ENCODE data around the gene FBXO48.

The FBXO48 gene

DNA sequence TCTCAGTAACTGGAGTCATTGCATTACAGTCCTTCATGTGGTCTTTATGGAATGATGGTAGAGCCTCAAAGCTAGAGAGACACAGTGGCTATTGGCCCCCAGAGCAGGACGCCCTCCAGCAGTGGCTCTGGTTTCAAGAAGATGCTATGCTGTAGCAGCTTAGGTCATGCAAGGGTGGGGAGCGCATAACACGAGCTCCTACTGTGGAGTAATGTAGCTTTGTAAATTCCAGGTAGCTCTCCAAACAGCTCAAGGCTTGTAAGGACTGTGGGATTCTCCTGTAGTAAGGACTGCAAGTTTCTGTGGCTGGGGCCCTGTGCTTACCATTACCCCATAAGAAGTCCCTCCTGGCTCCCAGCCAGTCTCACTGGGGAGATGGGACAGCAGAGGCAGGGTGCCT is 15.9 kb upstream of the FBXO48 start:
- no peak for ATAC-seq
- H3K27me3 Mint-ChIP-seq, result no peaks in the 10 kb centered on the region
- no peak overlapping the region for H3K27ac Mint-ChIP-seq
- H3K4me3 Mint-ChIP-seq, result no peak overlapping the region
- DNase-seq, result no peak
- H3K9me3 Mint-ChIP-seq, result no peaks in the 10 kb centered on the region
- H3K4me1 Mint-ChIP-seq, result peaks cover 12% of the 10 kb centered on the region
- no peaks in the 10 kb centered on the region for H3K36me3 Mint-ChIP-seq (ENCODE audit: low read depth)

DNA sequence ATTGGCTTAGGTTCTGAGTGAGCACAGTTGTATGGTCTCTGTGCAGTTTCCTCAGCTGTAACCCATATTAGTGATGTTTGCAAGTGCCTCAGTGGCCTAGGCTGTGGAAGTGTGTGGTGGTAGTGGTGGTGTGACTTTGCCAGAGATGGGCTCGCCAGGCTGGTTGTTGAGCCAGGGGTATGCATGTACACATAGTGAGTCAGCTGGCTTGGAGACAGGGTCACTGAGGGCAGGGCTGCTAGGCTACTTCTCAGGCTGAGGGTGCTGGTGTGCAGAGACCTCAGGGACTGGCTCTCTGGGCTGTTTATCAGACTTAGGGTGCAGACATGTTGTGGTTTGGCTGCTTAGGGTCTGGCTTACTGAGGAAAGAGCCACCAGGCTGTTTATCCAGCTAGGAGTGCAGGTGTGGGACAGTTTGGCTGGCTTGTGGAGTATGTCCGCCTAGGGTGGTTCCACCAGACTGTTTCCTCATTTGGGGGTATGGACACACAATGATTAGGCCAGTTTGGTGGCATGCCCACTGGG is 15.3 kb upstream of the FBXO48 start:
- Mint-ChIP-seq H3K27me3 (no peaks in the 10 kb centered on the region), H3K4me1 (peaks cover 8% of the 10 kb centered on the region), H3K4me3 (no peak overlapping the region), H3K9me3 (no peaks in the 10 kb centered on the region), H3K27ac (no peak overlapping the region), H3K36me3 (ENCODE audit: low read depth) (no peaks in the 10 kb centered on the region)
- DNase-seq, result no peak
- ATAC-seq, result peak; percentile 36

DNA sequence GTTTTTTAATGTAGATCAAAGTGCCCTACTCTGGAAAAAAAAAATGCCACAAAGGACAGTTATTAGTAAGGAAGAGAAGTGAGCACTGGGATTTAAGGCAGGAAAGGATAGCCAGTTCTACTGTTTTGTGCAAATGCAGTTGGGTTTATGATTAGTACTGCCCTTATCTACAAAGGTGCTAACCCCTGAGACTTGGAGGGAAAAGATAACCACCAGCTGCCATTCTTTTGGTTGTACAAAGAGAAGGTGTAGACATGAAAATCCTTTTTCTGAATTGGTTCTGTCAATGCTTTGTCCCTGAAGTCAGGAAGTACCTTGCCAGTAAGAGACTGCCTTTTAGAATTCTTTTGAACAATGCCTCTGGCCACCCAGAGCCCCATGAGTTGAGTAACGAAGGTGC is 11.6 kb upstream of the FBXO48 start:
- H3K4me3 Mint-ChIP-seq, result no peak overlapping the region
- peaks cover 12% of the 10 kb centered on the region for H3K4me1 Mint-ChIP-seq
- H3K27ac Mint-ChIP-seq, result no peak overlapping the region
- H3K27me3 Mint-ChIP-seq, result no peaks in the 10 kb centered on the region
- H3K36me3 Mint-ChIP-seq (ENCODE audit: low read depth), result no peaks in the 10 kb centered on the region
- no peaks in the 10 kb centered on the region for H3K9me3 Mint-ChIP-seq
- DNase-seq (no peak), ATAC-seq (no peak)

- H3K4me3 Mint-ChIP-seq, result no peak overlapping the region
- DNase-seq (no peak), ATAC-seq (no peak)
- no peaks in the 10 kb centered on the region for H3K27me3 Mint-ChIP-seq
- H3K36me3 Mint-ChIP-seq (ENCODE audit: low read depth), result no peaks in the 10 kb centered on the region
- no peaks in the 10 kb centered on the region for H3K9me3 Mint-ChIP-seq
- H3K27ac Mint-ChIP-seq, result no peak overlapping the region
- H3K4me1 Mint-ChIP-seq, result peaks cover 31% of the 10 kb centered on the region
Observed at GRCh38 chr2:68476454-68476853, 9.4 kb upstream of the FBXO48 start.

- H3K27me3 Mint-ChIP-seq, result no peaks in the 10 kb centered on the region
- H3K4me3 Mint-ChIP-seq, result no peak overlapping the region
- no peaks in the 10 kb centered on the region for H3K9me3 Mint-ChIP-seq
- no peak for DNase-seq
- H3K27ac Mint-ChIP-seq, result no peak overlapping the region
- no peak for ATAC-seq
- peaks cover 33% of the 10 kb centered on the region for H3K4me1 Mint-ChIP-seq
- H3K36me3 Mint-ChIP-seq (ENCODE audit: low read depth), result no peaks in the 10 kb centered on the region
Observed at GRCh38 chr2:68475576-68475975, 8.5 kb upstream of the FBXO48 start.

- Mint-ChIP-seq H3K4me1 (peaks cover 34% of the 10 kb centered on the region), H3K4me3 (no peak overlapping the region), H3K36me3 (ENCODE audit: low read depth) (no peaks in the 10 kb centered on the region), H3K9me3 (no peaks in the 10 kb centered on the region), H3K27me3 (no peaks in the 10 kb centered on the region), H3K27ac (no peak overlapping the region)
- DNase-seq (no peak), ATAC-seq (no peak)
Observed at GRCh38 chr2:68475110-68475509, 8.0 kb upstream of the FBXO48 start.

DNA sequence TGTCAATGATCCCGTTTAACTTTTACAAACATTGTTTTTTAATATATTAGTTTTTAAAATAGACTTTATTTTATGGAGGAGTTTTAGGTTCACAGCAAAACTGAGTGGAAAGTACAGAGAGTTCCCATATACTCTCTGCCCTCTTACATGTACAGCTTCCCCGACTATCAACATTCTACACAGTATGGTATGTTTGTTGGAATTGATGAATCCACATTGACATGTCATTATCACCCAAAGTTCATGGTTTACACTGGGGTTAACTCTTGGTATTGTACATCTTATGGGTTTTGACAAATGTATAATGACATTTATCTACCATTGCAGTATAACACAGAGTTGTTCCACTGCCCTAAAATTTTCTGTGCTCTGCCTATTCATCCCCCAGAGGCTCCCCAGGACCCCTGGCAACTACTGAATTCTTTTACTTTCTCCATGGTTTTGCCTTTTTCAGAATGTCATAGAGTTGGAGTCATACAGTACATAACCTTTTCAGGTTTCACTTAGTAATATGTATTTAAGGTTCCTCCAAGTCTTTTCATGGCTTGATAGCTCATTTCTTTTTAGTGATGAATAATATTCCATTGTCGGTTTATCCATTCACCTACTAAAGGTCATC is 5.8 kb upstream of the FBXO48 start:
- peak; percentile 93 for ATAC-seq
- Mint-ChIP-seq H3K27me3 (no peaks in the 10 kb centered on the region), H3K4me3 (peak overlapping the region; percentile 4), H3K4me1 (peaks cover 48% of the 10 kb centered on the region), H3K36me3 (ENCODE audit: low read depth) (peaks cover 2% of the 10 kb centered on the region), H3K27ac (peak overlapping the region; percentile 84), H3K9me3 (no peaks in the 10 kb centered on the region)
- DNase-seq, result no peak

- Mint-ChIP-seq H3K36me3 (ENCODE audit: low read depth) (peaks cover 2% of the 10 kb centered on the region), H3K27me3 (no peaks in the 10 kb centered on the region), H3K4me1 (peaks cover 52% of the 10 kb centered on the region), H3K9me3 (no peaks in the 10 kb centered on the region), H3K4me3 (no peak overlapping the region), H3K27ac (peak overlapping the region; percentile 84)
- no peak for DNase-seq
- no peak for ATAC-seq
Observed at GRCh38 chr2:68471385-68471784, 4.3 kb upstream of the FBXO48 start.

GRCh38 chr2:68469935-68470334 is 2.8 kb upstream of the FBXO48 start:
- Mint-ChIP-seq H3K36me3 (ENCODE audit: low read depth) (peaks cover 2% of the 10 kb centered on the region), H3K4me1 (peaks cover 67% of the 10 kb centered on the region), H3K4me3 (peak overlapping the region; percentile 98), H3K27me3 (no peaks in the 10 kb centered on the region), H3K27ac (no peak overlapping the region), H3K9me3 (no peaks in the 10 kb centered on the region)
- DNase-seq (no peak), ATAC-seq (no peak)

GRCh38 chr2:68468801-68469200 is 1.7 kb upstream of the FBXO48 start:
- no peak overlapping the region for H3K27ac Mint-ChIP-seq
- peaks cover 73% of the 10 kb centered on the region for H3K4me1 Mint-ChIP-seq
- peak overlapping the region; percentile 98 for H3K4me3 Mint-ChIP-seq
- H3K9me3 Mint-ChIP-seq, result no peaks in the 10 kb centered on the region
- H3K27me3 Mint-ChIP-seq, result no peaks in the 10 kb centered on the region
- peaks cover 2% of the 10 kb centered on the region for H3K36me3 Mint-ChIP-seq (ENCODE audit: low read depth)
- ATAC-seq, result no peak
- no peak for DNase-seq

DNA sequence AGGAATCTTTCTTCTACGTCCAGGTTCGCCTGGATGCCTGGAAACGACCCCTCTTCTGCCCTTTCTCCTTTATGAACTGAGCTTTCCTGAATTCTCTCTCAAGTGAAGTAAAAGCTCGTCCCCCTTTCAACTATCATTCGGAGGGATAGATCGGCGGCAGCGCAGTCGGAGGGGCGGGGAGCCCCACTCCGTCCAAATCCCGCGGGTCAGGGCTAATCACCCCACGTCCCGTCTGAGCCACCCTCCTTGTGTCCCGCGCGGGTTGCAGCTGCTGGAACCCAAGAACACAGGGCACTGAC is 367 bp downstream of the FBXO48 start:
- Mint-ChIP-seq H3K36me3 (ENCODE audit: low read depth) (peaks cover 2% of the 10 kb centered on the region), H3K4me3 (peak overlapping the region; percentile 98), H3K27me3 (no peaks in the 10 kb centered on the region), H3K27ac (peak overlapping the region; percentile 92), H3K4me1 (peaks cover 57% of the 10 kb centered on the region), H3K9me3 (no peaks in the 10 kb centered on the region)
- ATAC-seq (peak; percentile 11), DNase-seq (no peak)

DNA sequence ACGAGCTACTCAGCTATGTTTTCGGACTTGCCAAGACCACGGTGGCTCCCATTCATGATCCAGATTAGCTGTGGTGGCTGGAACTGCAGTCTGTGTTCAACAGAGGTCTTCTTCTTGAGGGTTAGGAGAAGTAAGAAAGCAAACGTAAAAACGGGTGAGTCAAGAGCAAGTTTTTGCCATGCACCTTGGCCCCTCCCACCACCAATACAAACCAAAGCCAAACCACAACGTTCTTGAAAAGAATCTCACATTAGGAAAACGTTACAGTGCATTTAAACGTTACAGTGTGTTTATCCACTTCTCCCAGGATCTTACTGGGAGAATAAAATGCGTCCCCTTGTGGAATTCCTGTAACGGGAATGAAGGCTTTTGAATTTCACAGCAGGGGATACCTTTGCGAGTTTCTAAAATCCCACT is 725 bp downstream of the FBXO48 start:
- Mint-ChIP-seq H3K9me3 (no peaks in the 10 kb centered on the region), H3K36me3 (ENCODE audit: low read depth) (peaks cover 2% of the 10 kb centered on the region), H3K4me3 (peak overlapping the region; percentile 98), H3K4me1 (peaks cover 56% of the 10 kb centered on the region), H3K27ac (peak overlapping the region; percentile 92), H3K27me3 (no peaks in the 10 kb centered on the region)
- peak; percentile 53 for DNase-seq
- peak; percentile 25 for ATAC-seq

GRCh38 chr2:68465081-68465916 is 1.8 kb downstream of the FBXO48 start:
- Mint-ChIP-seq H3K4me3 (peak overlapping the region; percentile 98), H3K36me3 (ENCODE audit: low read depth) (peaks cover 2% of the 10 kb centered on the region), H3K9me3 (no peaks in the 10 kb centered on the region), H3K4me1 (peaks cover 51% of the 10 kb centered on the region), H3K27me3 (no peaks in the 10 kb centered on the region), H3K27ac (peak overlapping the region; percentile 92)
- no peak for DNase-seq
- ATAC-seq, result peak; percentile 38

- ATAC-seq (no peak), DNase-seq (no peak)
- Mint-ChIP-seq H3K27ac (no peak overlapping the region), H3K4me1 (peaks cover 45% of the 10 kb centered on the region), H3K27me3 (no peaks in the 10 kb centered on the region), H3K36me3 (ENCODE audit: low read depth) (peaks cover 2% of the 10 kb centered on the region), H3K9me3 (no peaks in the 10 kb centered on the region), H3K4me3 (no peak overlapping the region)
Observed at GRCh38 chr2:68464651-68465050, 2.4 kb downstream of the FBXO48 start.

- Mint-ChIP-seq H3K36me3 (ENCODE audit: low read depth) (no peaks in the 10 kb centered on the region), H3K4me1 (peaks cover 32% of the 10 kb centered on the region), H3K4me3 (no peak overlapping the region), H3K27me3 (no peaks in the 10 kb centered on the region), H3K9me3 (no peaks in the 10 kb centered on the region), H3K27ac (no peak overlapping the region)
- DNase-seq, result no peak
- ATAC-seq, result no peak
Observed at GRCh38 chr2:68463287-68463877, 3.7 kb downstream of the FBXO48 start.

All from activated naive CD8-positive, alpha-beta T cell treated with anti-CD3 and anti-CD28 coated beads, Interleukin-2, amount 50 U/mL, for 24 hours (primary cell).